HG02973 (cell line): ENCODE results near the gene DUSP9.
"Not testable (repeated sequence)": the region's sequence is repeated elsewhere in the genome, so short reads cannot be mapped to it uniquely, and the experiment has no call there.

ENCODE experiments used
- ATAC-seq: cut with Tn5 transposase; IDR thresholded peaks from one replicate; pipeline ENCODE4 v1.9.1; 2021; ENCODE audit warnings: moderate library complexity; ENCODE audit not compliant: unreplicated experiment

DUSP9 gene

DNA sequence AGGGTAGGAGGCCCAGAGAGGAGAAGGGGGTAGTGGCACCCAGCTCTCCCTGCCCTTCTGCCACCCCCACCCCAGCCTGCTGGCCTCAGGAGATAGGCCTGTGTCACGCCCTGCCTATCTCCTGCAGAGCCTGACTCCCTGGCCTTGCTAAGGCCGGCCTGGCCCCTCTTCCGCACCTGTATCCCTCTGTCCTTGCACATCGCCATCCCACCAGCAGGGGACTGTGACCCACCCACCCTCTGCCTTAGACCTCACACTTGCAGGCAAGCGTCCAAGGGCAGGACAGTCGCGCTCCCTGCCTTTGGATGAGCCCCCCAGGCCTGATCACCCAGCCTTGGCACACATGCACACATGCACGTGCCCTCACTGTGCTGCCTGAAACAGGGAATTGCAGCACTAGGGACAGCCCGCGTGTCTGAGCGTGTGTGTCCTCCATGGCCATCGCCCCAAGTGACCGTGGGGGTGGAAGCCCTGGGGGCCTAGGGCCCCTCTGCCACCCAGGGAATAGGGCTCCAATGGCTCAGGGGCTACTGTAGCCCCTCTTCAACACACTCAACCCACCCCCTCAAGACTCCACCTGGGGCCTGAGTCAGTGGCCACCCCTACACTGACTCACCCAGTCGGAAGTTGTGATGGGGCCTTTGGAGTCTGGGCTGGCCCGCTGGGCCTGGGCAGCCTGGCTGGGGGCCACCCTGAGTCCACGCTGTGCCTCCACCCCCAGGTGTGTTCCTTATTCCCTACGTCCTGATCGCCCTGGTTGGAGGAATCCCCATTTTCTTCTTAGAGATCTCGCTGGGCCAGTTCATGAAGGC lies 42.9 kb downstream of the DUSP9 start:
- no peak for ATAC-seq

DNA sequence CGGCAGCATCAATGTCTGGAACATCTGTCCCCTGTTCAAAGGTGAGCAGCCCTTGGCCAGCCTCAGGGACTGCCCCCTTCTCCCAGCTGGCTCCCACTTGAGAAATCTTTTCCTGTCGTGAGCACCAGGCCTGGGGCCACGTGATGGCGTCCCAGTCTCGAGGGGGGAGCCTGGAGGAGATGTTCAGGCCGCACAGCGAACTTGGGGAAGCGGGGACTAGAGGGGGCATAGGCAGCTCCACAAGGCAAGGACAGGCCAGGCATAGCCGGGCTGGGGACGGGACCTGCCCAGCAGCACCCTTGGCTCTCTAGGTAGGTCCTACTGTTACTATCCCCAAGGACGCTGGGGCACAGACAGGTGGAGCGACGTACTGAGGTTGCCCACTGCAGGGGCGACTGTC lies 43.5 kb downstream of the DUSP9 start:
- no peak for ATAC-seq

DNA sequence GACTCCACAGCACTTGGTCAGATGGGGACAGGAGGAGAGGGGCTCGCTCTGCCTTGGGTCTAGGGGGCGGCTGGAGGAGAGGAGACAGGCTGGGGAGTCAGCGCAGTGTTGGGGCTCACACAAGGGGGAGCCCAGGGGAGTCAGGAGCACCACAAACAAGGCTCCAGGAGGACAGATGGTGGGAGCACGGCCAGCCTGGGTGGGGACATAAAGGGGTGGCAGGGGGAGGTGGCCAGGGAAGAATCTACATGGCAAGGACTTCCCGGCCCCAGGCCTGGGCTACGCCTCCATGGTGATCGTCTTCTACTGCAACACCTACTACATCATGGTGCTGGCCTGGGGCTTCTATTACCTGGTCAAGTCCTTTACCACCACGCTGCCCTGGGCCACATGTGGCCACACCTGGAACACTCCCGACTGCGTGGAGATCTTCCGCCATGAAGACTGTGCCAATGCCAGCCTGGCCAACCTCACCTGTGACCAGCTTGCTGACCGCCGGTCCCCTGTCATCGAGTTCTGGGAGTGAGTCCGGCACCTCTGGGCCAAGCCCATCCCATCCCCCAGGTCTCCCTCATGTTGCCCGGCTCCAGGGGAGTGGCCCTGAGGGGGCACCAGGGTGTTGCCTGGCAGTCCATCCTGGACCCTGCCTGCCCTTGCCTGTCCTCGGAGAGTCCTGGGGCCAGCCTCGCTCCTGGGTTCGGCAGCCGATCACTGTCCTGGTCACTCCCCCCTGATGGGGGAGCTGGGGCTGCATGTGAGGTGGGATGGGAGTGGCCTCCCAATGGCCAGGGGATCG lies 44.2 kb downstream of the DUSP9 start:
- ATAC-seq, result not testable (repeated sequence)

DNA sequence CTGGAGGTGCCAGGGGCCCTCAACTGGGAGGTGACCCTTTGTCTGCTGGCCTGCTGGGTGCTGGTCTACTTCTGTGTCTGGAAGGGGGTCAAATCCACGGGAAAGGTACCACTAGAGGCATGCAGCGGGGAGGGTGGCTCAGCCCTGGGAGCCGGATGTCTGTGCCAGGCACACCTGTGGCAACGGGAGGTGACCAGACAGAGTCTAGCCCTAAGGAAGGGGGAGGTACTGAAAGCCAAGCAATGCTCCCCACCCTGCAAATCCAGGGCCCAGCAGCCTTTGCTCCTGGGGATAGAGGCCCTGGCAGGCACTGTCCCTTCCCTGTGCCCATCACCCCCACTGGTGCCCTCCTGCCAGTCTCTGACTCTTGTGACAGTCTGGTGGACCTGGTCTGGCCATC lies 45.0 kb downstream of the DUSP9 start:
- no peak for ATAC-seq

DNA sequence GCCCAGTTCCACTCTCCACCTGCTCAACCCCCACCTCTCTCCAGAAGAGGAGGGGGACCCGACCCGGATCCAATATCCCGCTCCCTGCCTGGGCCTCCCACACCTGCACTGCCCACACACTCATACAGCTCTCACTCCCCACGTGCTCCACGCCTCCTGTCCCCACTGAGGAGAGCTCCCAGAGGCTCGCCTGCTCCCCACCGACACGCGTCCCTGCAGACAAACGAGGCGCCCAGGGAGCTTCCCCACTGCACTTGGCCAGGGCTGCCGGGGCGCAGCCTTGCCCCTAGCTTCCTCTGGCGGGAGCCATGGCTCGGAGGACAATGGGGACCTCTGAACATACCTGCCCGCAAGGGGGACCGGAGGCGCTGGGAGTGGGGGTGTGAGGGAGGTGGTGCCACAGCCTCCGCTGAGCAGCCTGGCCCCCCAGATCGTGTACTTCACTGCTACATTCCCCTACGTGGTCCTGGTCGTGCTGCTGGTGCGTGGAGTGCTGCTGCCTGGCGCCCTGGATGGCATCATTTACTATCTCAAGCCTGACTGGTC lies 45.7 kb downstream of the DUSP9 start:
- ATAC-seq, result no peak

DNA sequence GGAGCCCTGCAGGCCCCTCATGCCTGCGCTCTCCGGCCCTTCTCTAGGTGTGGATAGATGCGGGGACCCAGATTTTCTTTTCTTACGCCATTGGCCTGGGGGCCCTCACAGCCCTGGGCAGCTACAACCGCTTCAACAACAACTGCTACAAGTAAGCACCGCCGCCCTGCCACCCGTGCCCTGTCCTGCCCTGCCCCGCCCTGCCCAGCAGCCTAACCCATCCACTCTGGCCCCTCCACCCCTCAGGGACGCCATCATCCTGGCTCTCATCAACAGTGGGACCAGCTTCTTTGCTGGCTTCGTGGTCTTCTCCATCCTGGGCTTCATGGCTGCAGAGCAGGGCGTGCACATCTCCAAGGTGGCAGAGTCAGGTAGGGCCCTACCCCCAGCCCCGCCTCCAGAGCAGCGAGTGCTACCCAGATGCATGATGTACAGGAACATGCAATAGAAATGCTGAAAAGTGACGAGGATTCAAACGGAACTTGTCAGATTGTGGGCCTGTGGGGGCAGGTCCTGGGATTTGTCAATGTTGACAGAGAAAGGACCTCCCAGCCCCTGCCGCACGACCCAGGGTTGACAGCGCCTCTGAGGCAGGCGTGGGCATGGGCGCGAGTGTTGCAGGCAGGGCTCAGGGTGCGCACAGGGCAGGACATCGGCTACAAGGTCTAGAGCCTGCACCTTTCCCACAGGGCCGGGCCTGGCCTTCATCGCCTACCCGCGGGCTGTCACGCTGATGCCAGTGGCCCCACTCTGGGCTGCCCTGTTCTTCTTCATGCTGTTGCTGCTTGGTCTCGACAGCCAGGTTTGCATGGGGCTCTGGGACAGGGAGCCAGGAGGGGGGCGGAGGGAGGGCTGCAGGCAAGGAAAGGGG lies 46.4 kb downstream of the DUSP9 start:
- ATAC-seq, result no peak

DNA sequence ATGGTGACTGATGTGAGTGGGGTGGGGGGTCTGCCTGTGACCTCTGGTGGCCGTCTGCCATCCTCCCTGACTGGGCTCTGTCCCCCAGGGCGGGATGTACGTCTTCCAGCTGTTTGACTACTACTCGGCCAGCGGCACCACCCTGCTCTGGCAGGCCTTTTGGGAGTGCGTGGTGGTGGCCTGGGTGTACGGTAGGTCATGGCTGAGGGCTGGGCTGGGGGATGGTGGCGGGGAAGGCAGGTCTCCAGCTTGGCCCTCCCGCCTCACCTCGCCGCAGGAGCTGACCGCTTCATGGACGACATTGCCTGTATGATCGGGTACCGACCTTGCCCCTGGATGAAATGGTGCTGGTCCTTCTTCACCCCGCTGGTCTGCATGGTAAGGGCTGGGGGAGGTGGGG lies 47.3 kb downstream of the DUSP9 start:
- ATAC-seq, result not testable (repeated sequence)

DNA sequence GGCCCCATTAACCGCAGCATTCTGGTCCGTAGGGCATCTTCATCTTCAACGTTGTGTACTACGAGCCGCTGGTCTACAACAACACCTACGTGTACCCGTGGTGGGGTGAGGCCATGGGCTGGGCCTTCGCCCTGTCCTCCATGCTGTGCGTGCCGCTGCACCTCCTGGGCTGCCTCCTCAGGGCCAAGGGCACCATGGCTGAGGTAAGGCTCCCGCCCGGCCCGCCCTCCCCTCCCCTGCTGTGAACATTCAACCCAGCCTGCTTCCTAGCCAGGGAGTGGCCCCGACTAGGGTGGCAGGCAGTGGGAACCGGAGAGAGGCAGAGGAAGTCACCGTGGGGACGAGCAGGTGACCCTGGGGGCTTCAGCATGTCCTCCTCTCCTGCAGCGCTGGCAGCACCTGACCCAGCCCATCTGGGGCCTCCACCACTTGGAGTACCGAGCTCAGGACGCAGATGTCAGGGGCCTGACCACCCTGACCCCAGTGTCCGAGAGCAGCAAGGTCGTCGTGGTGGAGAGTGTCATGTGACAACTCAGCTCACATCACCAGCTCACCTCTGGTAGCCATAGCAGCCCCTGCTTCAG lies 47.8 kb downstream of the DUSP9 start:
- no peak for ATAC-seq

DNA sequence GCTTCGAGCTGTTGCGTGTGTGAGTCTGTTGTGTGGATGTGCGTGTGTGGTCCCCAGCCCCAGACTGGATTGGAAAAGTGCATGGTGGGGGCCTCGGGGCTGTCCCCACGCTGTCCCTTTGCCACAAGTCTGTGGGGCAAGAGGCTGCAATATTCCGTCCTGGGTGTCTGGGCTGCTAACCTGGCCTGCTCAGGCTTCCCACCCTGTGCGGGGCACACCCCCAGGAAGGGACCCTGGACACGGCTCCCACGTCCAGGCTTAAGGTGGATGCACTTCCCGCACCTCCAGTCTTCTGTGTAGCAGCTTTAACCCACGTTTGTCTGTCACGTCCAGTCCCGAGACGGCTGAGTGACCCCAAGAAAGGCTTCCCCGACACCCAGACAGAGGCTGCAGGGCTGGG lies 49.1 kb downstream of the DUSP9 start:
- no peak for ATAC-seq

DNA sequence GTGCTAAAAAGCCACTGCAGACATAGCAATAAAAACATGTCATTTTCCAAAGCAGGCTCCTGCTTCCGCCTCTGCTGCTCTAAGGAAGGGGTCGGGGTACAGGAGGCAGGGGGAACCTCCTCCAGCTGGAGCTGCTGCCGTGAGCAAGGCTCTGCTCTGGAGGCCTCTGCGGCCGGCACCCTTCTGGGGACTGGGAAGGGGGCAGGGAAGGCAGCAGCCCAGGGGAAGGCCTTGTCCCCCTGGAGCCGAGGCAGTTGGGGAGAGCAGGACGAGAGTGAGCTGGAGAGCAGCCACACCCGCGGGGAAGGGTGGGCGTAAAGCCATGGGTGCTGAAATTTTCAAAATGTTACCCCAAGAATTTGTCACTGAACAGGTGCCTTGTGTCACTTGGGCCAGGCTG lies 49.5 kb downstream of the DUSP9 start:
- not testable (repeated sequence) for ATAC-seq

DNA sequence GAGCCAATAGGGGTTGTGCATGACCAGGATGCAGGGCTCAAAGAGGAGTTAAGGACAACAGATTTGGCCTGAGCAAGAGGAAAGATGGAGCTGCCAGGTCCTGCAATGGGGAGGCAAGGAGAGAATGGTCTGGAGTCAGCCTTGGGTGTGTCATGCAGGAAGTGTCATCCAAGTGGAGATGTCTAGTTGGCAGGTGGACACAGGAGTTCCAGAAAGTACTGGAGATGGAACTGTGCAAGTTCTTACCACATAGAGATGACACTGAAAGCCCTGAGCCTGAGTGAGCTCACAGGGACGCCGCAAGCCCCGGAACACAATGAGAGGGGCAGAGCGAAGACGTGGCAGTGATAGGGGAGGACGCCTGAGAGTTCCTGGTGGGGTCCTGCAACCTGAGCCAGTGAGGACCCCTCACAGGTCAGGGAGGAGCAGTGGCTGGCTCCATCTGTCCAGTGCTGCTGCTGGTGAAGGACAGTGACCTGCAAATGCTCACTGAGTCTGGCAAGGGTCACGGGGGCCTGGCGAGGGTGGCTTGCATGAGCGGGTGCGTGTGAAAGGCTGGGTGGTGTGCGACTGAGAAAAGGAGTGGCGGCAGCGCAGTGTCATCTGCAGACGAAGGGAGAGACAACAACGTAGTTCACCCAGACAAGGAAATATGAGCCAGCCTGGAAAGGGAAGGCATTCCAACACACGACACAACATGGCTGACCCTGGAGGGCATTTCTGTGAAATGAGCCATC lies 50.2 kb downstream of the DUSP9 start:
- not testable (repeated sequence) for ATAC-seq

DNA sequence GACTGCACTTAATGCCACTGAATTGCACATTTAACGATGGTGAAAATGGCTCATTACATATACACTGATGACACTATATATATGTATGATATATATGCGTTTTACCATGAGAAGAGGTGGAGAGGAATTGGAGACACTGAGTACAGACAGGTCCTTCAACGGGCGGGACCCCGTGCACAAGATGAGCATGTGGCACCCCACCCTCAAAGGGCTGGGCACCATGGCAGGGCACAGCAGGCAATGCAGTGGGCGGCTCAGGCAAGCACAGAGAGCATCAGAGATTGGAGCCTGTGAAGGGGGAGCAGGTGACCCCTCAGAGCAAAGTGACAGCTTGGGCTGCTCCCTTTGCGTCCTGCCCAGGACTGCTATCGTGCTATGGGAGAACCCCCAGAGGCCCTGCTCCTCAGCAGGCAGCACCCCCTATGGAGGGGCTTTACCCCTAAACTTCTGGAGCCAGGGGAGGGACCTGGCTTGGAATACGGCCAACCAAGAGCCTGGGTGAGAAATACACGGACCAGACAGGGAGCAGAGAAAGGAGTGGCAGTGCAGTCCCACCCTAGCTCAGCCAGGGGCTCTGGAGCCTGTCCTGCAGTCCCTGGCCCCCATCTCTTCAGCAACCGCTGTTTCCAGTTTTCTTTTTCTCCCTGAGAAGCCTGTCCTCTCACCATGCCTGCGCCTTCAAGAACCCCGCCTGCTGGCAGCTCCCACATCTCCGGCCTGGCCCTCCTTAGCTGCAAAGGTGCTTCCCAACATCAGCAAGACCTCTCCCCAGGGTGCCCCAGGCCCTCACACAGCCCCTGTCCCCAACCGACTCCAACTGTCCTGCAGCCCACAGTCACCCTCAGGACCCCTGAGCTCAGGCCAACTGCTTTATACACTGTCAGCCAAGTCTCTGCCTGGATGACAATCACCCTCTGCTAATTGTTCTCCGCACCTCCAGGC lies 51.2 kb downstream of the DUSP9 start:
- no peak for ATAC-seq

DNA sequence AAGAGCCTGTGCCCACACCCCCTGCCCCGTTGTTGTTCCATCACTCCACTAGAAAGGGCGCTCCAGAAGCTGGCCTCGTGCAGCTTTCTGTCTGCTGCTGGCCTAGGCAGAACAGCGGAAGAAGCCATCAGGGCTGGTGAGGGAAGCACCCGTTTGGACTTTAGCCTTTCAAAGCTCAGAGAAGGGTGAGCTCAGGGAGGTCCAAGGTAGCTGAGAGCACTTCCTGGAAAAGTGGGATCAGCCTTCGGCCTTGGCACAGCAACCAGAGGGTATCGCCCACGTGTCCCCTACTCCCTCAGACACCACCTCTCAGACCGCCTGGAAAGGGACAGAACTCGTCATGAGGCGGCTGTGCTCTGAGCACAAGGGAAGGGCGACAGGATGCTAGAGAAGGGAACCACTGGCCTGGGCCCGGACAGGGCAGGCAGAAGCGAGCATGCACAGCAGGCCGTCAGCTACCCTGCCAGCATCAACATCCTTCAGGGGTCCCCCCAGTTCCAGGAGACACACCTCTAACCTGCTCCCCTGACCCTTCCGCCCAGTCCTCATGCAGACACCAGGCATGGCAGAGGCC lies 52.3 kb downstream of the DUSP9 start:
- not testable (repeated sequence) for ATAC-seq

DNA sequence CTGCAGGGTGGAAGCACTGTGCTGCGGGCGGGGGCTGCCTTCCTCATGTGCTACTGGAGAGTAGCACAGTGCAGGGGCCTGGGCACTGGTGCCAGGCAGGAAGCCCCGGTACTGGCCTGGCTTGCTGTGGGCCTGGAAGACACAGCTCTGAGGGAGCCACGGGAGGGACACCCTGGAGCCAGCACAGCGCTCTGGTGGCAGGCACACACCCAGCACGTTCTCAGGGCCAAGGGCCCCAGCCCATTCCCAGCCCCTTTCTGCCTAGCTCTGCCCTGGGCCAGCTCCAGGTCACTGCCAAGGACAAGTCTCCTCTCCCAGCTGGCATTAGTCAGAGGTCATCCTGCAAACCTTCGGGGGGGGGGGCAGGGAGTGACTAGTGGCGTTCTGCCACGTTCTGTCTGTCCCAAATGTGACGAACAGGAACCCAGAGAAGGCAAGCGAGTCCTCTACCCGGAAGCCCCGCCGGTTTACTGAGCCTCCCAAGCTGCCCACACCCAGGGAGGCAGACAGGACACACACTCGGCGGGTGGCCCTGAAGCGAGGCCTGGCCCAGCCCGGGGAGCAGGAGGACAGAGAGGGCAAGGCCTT lies 52.9 kb downstream of the DUSP9 start:
- not testable (repeated sequence) for ATAC-seq

DNA sequence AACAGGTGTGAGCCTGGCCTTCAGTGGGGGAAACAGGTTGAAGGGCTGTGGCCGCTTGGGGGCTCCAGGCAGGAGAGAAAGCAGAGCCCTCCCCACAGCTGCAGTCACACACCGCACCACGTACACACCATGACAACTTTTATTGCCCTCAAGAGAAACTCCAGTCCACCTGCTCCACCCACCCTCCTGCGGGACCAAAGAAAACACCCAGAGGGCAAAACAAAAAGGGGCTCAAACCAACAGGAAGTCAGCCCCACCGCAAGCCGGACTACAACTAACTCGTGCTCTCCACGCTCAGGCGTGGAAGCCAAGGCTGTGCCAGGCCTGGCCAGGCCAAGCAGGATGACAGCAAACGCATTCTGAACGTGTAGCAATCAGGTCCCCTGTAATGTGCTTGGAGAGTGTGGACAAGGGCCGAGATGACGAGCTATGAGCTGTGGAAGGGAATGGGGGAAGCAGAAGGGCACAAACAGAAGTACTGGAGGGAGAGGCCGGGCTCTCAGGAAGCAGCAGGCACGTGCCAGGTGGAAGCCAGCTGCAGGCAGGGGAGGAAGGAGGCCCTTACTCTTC lies 53.5 kb downstream of the DUSP9 start:
- ATAC-seq, result no peak
